ENCODE measurements around the gene SDR42E2. TPM values are rescaled to one million over a fixed set of nuclear protein-coding genes. Genes with fewer than 3 reads are reported as not detected.

The SDR42E2 gene
- polyA plus RNA-seq, 2 of the 4 experiments (the other 2 are of a cell fraction): not detected

DNA sequence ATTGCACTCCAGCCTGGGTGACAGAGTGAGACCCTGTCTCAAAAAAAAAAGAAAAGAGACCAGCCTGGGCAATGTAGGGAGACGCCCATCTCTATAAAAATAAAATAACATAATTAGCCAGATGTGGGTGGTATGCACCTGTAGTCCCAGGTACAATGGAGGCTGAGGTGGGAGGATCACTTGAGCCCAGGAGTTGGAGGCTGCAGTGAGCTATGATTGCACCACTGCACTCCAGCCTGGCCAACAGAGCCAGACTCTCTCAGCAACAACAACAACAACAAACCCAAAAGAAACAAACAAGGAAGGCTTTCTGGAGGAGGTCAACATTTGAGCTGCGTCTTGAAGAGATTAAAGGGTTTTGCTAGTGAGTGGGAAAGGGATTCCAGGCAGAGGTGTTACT is 52.1 kb downstream of the SDR42E2 start:
- H3K4me1 ChIP-seq: no peaks in the 10 kb centered on the region
- POLR2A ChIA-PET: no interaction called here
- peaks cover 8% of the 10 kb centered on the region for H3K9me3 ChIP-seq
- no peak overlapping the region for H3K27ac ChIP-seq
- no peak overlapping the region for H3K4me2 ChIP-seq
- CTCF ChIA-PET: interaction anchor here (0.6 kb wide), 1 partner anchor 214 kb away, joined by 3 read pairs; no protein-coding TSS in a partner anchor
- H3K4me3 ChIP-seq: no peak overlapping the region
- DNase-seq (ENCODE audit: low read depth in 1 of 2, low spot score in 1 of 2) (no peak), ATAC-seq (no peak), FAIRE-seq (no peak)
- WGBS (ENCODE audit: missing lambda C conversion rate): 58% methylated on average over 2 of the region's 2 CpGs
- TF ChIP-seq, protein P1, sequence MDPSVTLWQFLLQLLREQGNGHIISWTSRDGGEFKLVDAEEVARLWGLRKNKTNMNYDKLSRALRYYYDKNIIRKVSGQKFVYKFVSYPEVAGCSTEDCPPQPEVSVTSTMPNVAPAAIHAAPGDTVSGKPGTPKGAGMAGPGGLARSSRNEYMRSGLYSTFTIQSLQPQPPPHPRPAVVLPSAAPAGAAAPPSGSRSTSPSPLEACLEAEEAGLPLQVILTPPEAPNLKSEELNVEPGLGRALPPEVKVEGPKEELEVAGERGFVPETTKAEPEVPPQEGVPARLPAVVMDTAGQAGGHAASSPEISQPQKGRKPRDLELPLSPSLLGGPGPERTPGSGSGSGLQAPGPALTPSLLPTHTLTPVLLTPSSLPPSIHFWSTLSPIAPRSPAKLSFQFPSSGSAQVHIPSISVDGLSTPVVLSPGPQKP (IDR thresholded peaks at IDR 0.05; ENCODE audit: low read depth, low read length): no peak
- TF ChIP-seq HMGXB4 (CRISPR knock-in tag; IDR thresholded peaks at IDR 0.05; ENCODE audit: borderline replicate concordance) (no peak), HOXA7 (CRISPR knock-in tag; IDR thresholded peaks at IDR 0.05) (no peak), CEBPB (IDR thresholded peaks at IDR 0.05) (no peak), CBX8 (IDR thresholded peaks at IDR 0.05) (no peak), EHF (CRISPR knock-in tag; IDR thresholded peaks at IDR 0.05) (no peak), SREBF2 (IDR thresholded peaks at IDR 0.05) (no peak), KDM1A (IDR thresholded peaks at IDR 0.05; ENCODE audit: low read depth) (no peak), SMC3 (IDR thresholded peaks at IDR 0.05) (no peak), RCOR1 (IDR thresholded peaks at IDR 0.05; ENCODE audit: low read depth, low read length) (no peak), TFCP2L1 (CRISPR knock-in tag; IDR thresholded peaks at IDR 0.05) (no peak), ZNF302 (CRISPR knock-in tag; IDR thresholded peaks at IDR 0.05) (no peak), NR3C1 (IDR thresholded peaks at IDR 0.05) (no peak), MYC (IDR thresholded peaks at IDR 0.05; ENCODE audit: borderline replicate concordance, low read length) (no peak), FOSL2 (IDR thresholded peaks at IDR 0.05) (no peak), FOSL2 (CRISPR knock-in tag; IDR thresholded peaks at IDR 0.05) (no peak)
- TF ChIP-seq, protein P2, sequence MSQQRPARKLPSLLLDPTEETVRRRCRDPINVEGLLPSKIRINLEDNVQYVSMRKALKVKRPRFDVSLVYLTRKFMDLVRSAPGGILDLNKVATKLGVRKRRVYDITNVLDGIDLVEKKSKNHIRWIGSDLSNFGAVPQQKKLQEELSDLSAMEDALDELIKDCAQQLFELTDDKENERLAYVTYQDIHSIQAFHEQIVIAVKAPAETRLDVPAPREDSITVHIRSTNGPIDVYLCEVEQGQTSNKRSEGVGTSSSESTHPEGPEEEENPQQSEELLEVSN (IDR thresholded peaks at IDR 0.05; ENCODE audit: borderline replicate concordance, low read depth): no peak

- no peak overlapping the region for H3K4me2 ChIP-seq
- H3K27ac ChIP-seq: no peak overlapping the region
- ChIA-PET CTCF (interaction anchor here (0.6 kb wide), 1 partner anchor 214 kb away, joined by 3 read pairs; no protein-coding TSS in a partner anchor), POLR2A (no interaction called here)
- DNase-seq (ENCODE audit: low read depth in 1 of 2, low spot score in 1 of 2) (peak in 1 of 2 experiments; percentile 37), FAIRE-seq (no peak), ATAC-seq (peak in 1 of 2 experiments; percentile 46; a peak in 3 of 6 replicates)
- H3K9me3 ChIP-seq: peaks cover 8% of the 10 kb centered on the region
- 77% methylated on average over 3 of the region's 3 CpGs for WGBS (ENCODE audit: missing lambda C conversion rate)
- no peak overlapping the region for H3K4me3 ChIP-seq
- TF ChIP-seq HMGXB4 (CRISPR knock-in tag; IDR thresholded peaks at IDR 0.05; ENCODE audit: borderline replicate concordance): no peak
- TF ChIP-seq POLR2AphosphoS2 (conservative IDR thresholded peaks at IDR 0.05; ENCODE audit: low read length): no peak
- TF ChIP-seq ESRRA (IDR thresholded peaks at IDR 0.05; ENCODE audit: borderline replicate concordance, low read length): no peak
- no peak for TF ChIP-seq FOXS1 (CRISPR knock-in tag; IDR thresholded peaks at IDR 0.05)
- TF ChIP-seq ZC3H11A (IDR thresholded peaks at IDR 0.05): no peak
- no peak for TF ChIP-seq RCOR1 (IDR thresholded peaks at IDR 0.05; ENCODE audit: low read depth, low read length)
- TF ChIP-seq CBX8 (IDR thresholded peaks at IDR 0.05): no peak
- TF ChIP-seq, protein P3, sequence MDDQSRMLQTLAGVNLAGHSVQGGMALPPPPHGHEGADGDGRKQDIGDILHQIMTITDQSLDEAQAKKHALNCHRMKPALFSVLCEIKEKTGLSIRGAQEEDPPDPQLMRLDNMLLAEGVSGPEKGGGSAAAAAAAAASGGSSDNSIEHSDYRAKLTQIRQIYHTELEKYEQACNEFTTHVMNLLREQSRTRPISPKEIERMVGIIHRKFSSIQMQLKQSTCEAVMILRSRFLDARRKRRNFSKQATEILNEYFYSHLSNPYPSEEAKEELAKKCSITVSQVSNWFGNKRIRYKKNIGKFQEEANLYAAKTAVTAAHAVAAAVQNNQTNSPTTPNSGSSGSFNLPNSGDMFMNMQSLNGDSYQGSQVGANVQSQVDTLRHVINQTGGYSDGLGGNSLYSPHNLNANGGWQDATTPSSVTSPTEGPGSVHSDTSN (IDR thresholded peaks at IDR 0.05): no peak
- TF ChIP-seq JUN (IDR thresholded peaks at IDR 0.05): no peak
- no peaks in the 10 kb centered on the region for H3K4me1 ChIP-seq
Observed at GRCh38 chr16:22214889-22215288, 52.6 kb downstream of the SDR42E2 start.

All from A549 (cell line).